Epithelial cell of prostate (primary cell): ENCODE results near the gene MET.
"Not testable (repeated sequence)": the region's sequence is repeated elsewhere in the genome, so short reads cannot be mapped to it uniquely, and the experiment has no call there.

ENCODE experiments used
- DNase-seq: peaks from one replicate; pipeline ENCODE4 v3.0.0-alpha.2; 2011; ENCODE audit warnings: low read depth, low spot score
- H3K27ac ChIP-seq: fragments of 450-650 bp; 2 replicates; pipeline ENCODE4 v1.5.1; 2017; ENCODE audit warnings: mild to moderate bottlenecking

Gene MET

GRCh38 chr7:116740755-116741462 is 68.9 kb downstream of the MET start:
- H3K27ac ChIP-seq = peak overlapping the region; percentile 24
- DNase-seq = peak; percentile 55

- no peak for DNase-seq
- peak overlapping the region; percentile 24 for H3K27ac ChIP-seq
These were observed 69.8 kb downstream of the MET start for GRCh38 chr7:116741625-116742316.

- H3K27ac ChIP-seq = no peak overlapping the region
- DNase-seq = no peak
These were observed 70.6 kb downstream of the MET start for GRCh38 chr7:116742641-116743040.

- not testable (repeated sequence) for DNase-seq, H3K27ac ChIP-seq
These were observed 71.8 kb downstream of the MET start for GRCh38 chr7:116743835-116744234.

GRCh38 chr7:116746388-116746787 is 74.4 kb downstream of the MET start:
- DNase-seq, H3K27ac ChIP-seq: not testable (repeated sequence)

- not testable (repeated sequence) for DNase-seq
These were observed 79.1 kb downstream of the MET start for GRCh38 chr7:116751070-116751469.

GRCh38 chr7:116752305-116753074 is 80.5 kb downstream of the MET start:
- H3K27ac ChIP-seq = no peak overlapping the region
- DNase-seq = no peak

More at GRCh38 chr7:116751070-116751469, 79.1 kb downstream of the MET start:
- not testable (repeated sequence) for H3K27ac ChIP-seq

GRCh38 chr7:116753130-116753529 is 81.1 kb downstream of the MET start:
- H3K27ac ChIP-seq = no peak overlapping the region
- DNase-seq = no peak

GRCh38 chr7:116754186-116754585 is 82.2 kb downstream of the MET start:
- DNase-seq = no peak
- H3K27ac ChIP-seq = no peak overlapping the region

GRCh38 chr7:116757283-116757682 is 85.3 kb downstream of the MET start:
- no peak for DNase-seq
- H3K27ac ChIP-seq = no peak overlapping the region

- H3K27ac ChIP-seq, DNase-seq: not testable (repeated sequence)
These were observed 87.6 kb downstream of the MET start for GRCh38 chr7:116759642-116760041.

- H3K27ac ChIP-seq = no peak overlapping the region
- DNase-seq = no peak
These were observed 91.0 kb downstream of the MET start for GRCh38 chr7:116762971-116763370.

- no peak overlapping the region for H3K27ac ChIP-seq
- DNase-seq = no peak
These were observed 91.7 kb downstream of the MET start for GRCh38 chr7:116763647-116764046.

GRCh38 chr7:116766881-116767280 is 94.9 kb downstream of the MET start:
- no peak overlapping the region for H3K27ac ChIP-seq
- no peak for DNase-seq

GRCh38 chr7:116769546-116769945 is 97.5 kb downstream of the MET start:
- peak overlapping the region; percentile 96 for H3K27ac ChIP-seq
- DNase-seq = no peak

- no peak for DNase-seq
These were observed 98.9 kb downstream of the MET start for GRCh38 chr7:116770941-116771340.

GRCh38 chr7:116771640-116772039 is 99.6 kb downstream of the MET start:
- H3K27ac ChIP-seq = peak overlapping the region; percentile 96
- no peak for DNase-seq

More at GRCh38 chr7:116770941-116771340, 98.9 kb downstream of the MET start:
- peak overlapping the region; percentile 96 for H3K27ac ChIP-seq

GRCh38 chr7:116772423-116772863 is 100.4 kb downstream of the MET start:
- peak overlapping the region; percentile 96 for H3K27ac ChIP-seq
- peak; percentile 66 for DNase-seq

- DNase-seq = no peak
- H3K27ac ChIP-seq = peak overlapping the region; percentile 96
These were observed 101.1 kb downstream of the MET start for GRCh38 chr7:116772926-116773749.

GRCh38 chr7:116776046-116776445 is 104.0 kb downstream of the MET start:
- H3K27ac ChIP-seq = peak overlapping the region; percentile 80

More at GRCh38 chr7:116776046-116776445, 104.0 kb downstream of the MET start:
- DNase-seq = no peak
